IPS DF 19.7 (cell line): Measurements from ENCODE around the gene PLXNA2.

ENCODE experiments used
- DNase-seq: peaks from one replicate; pipeline ENCODE4 v3.0.0-alpha.2; 2013; ENCODE audit warnings: low read depth, low spot score

The PLXNA2 gene

GRCh38 chr1:208068407-208068806 lies 175.8 kb downstream of the PLXNA2 start:
- no peak for DNase-seq

DNA sequence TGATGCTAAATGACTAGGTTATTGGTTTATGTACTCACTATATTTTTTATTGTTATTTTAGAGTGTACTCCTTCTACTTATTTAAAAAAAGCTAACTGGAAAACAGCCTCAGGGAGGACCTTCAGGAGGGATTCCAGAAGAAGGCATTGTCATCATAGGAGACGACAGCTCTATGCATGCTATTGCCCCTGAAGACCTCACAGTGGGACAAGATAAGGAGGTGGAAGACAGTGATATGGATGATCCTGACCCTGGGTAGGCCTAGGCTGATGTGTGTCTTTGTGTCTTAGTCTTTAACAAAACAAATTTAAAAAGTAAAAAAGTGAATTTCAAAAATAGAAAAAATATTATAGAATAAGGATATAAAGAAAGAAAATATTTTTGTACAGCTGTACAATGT lies 177.6 kb downstream of the PLXNA2 start:
- no peak for DNase-seq

GRCh38 chr1:208065862-208066261 lies 178.3 kb downstream of the PLXNA2 start:
- no peak for DNase-seq

DNA sequence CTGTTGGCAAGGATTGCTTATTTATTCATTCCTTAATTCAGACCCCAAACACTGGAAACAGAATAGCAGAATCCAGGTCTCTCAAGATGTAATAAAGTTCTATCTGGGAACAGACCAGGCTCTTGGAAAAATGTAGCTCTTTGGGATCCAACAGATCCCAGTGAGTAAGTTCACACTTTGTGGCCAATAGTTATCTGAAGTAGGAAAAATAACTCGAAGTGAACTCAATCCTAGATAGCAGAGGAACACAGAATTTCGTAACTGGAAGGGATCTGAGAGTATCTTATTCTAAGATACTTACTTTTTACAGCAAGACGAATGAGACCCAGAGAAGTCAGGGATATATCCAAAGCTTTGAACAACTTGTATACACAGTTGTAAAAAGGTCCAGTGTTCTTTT lies 182.6 kb downstream of the PLXNA2 start:
- no peak for DNase-seq

DNA sequence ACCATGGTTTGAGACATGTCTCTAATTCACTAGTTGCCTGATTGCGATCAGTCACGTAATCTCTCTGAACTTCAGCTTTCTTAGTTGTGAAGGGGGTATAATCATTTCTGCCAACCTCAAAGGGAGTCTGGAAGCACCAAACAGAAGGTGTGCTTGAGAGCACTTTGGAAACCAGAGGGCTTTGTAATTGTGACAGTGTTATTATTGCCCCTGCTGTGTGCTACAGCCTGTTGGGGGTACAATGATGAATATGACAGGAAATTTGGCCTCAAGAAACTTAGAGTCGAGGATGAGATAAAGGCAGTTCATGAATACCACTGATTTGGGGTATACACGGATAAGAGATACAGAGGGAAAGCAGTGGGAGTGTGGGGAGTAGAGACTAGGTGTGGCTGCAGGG lies 183.1 kb downstream of the PLXNA2 start:
- no peak for DNase-seq

DNA sequence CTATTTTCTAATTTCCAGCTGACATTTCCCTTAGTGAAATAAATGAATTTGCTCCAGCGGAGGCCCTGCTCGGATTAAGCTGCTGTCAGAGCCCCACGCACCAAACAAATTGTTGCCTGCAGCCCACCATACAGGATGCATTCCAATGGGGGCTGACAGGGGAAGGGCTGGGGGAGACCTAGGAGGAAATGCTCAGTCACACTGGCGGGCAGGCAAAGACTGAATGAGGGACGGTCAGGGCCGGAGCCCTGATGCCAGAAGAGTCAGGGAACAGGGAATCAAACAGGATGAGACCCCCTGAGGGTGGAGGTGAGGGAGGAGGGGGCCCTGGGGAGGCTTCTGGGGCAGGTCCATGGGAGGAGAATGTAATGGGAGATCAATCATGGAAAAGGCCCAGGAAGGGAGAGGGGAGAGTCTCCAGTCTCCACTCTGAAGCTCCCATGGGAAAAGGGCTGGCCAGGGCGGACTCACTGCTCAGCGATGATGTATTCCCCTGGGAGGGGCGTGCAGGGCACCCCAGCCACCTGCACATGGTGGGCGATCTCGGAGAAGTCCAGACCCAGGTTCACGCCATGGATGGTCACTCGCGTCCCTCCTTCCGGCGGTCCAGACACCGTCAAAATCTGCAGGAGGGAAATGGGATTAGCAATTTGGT lies 183.8 kb downstream of the PLXNA2 start:
- DNase-seq: no peak

- DNase-seq: no peak
Observed at GRCh38 chr1:208059409-208060001, 184.7 kb downstream of the PLXNA2 start.

- no peak for DNase-seq
Observed at GRCh38 chr1:208058756-208059155, 185.4 kb downstream of the PLXNA2 start.

DNA sequence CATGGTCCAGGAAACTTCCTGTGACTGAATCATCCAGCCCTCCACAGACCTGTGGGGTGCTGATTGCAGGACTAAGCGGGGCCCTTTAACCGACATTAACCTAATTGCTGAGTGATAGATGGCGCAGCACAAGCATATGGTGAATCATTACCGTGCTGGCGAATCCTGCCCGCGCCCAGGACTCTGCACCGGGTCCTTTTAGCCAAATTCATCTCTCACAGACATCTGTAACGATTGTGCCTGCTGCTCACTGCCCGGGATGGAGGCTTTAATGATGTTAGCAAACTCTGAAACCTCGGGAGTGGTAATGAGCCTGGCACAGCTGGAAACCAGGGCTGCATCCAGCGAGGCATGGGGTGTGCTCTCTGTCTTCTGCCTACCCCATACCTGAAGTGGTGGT lies 185.9 kb downstream of the PLXNA2 start:
- no peak for DNase-seq

DNA sequence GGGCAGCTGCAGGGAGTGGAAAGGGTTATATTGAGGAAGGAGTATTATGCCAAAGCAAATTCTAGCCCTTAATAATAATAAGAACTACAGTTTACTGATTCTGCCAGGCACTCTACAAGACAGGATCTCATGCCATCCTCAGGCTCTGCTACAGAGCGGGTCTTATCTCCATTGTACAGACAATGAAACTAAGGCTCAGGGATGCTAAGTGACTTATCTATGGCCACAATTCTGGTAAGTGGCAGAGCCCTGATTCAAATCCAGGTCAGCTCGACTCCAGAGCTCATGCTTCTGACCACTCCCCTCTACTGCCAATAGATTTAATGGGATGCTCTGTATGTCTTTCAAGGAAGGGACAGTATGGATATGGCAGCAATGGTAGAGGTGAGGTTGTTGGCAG lies 187.1 kb downstream of the PLXNA2 start:
- DNase-seq: no peak

- DNase-seq: no peak
Observed at GRCh38 chr1:208055535-208055934, 188.6 kb downstream of the PLXNA2 start.

GRCh38 chr1:208054911-208055379 lies 189.2 kb downstream of the PLXNA2 start:
- no peak for DNase-seq

DNA sequence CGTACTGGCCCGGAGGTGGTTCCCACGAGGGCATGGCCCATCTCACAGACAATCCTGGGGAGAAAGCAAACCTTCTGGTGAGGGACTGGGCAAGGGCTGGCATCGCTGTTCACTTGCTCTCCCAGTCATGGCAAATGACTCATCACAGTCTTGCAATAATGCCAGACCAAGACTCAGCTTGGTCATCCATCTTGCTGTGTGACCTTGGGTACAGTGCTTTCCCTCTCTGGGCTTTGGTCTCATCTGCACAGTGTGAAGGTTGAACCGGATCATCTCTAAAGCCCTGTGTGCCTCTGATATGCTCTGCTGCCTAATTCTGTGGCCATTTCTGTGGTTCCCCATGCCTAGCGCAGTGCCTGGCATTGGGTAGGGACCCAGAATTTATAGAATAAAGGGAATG lies 189.7 kb downstream of the PLXNA2 start:
- no peak for DNase-seq

DNA sequence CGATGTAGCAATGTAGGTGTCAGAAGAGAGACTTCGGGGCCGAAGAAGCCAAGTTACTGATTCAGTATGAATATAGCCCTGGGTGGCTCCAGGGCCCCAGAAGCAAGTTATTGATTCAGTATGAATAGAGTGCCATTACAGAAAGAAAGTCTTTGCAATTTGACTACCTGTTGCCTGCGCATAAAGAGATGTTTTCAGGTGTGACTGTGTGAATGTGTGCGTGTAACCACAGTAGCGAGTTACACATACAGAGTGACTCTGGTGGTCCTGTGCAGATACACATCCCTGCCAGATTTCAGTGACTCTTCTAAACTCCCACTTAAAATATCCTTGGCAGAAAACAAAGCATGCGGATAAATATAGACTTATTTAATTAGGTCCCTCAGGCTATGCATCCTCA lies 190.5 kb downstream of the PLXNA2 start:
- DNase-seq: no peak

- DNase-seq: no peak
Observed at GRCh38 chr1:208052926-208053407, 191.2 kb downstream of the PLXNA2 start.

DNA sequence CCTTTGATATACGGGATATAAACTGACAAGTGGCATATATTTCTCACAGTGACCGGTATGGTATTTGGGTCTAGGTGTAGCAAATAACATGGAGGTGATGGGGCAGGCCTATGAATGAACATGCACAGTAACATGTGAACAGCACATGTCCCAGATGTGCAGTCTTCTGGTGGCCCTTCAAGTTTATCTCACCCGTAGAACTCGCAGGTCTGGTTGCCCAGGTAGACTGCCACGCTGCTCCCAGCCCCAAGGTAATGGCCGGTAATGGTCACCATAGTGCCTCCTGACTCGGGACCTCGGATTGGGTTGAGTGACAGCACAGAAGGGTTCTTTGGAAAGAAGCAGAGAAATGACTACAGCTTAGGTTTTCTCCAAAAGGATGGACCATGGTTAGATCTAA lies 192.0 kb downstream of the PLXNA2 start:
- no peak for DNase-seq

GRCh38 chr1:208051651-208052050 lies 192.5 kb downstream of the PLXNA2 start:
- no peak for DNase-seq

DNA sequence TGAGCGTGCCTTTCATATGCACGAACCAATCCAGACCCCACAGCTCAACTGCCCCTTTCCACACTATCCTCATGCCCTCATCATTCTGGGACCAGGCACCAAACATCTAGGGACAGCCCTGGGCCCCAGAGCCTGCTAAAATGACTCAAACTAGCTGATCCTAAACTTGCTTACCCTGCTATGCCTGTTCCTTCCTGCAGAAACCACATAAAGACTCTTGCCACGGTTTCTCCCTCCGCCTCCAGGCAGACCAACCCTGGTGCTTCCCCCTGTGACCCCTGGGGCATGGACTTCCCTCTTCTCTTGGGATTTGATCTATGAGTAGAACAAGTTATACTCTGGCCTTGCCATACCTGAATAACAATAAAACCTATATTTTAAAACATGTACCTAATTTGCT lies 195.3 kb downstream of the PLXNA2 start:
- no peak for DNase-seq

DNA sequence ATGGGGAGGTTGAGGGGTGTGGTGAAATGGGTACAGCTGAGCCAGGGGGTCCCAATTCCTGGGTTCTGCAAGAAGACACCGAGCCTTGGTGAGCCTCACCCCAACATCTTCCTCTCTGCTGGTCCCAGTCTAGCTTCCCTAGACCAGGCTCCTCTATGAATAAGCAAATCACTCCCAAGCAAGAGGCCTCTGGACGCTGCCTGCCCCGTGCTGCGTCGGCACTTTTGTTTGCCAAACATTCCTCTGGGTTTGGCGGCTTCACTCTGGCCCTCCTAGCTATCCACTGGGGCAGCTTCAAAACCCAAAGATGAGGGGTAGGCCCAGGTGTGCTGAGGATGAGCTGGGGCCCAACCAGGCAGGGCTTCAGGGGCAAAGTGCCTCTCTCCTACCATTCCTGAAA lies 196.2 kb downstream of the PLXNA2 start:
- no peak for DNase-seq

DNA sequence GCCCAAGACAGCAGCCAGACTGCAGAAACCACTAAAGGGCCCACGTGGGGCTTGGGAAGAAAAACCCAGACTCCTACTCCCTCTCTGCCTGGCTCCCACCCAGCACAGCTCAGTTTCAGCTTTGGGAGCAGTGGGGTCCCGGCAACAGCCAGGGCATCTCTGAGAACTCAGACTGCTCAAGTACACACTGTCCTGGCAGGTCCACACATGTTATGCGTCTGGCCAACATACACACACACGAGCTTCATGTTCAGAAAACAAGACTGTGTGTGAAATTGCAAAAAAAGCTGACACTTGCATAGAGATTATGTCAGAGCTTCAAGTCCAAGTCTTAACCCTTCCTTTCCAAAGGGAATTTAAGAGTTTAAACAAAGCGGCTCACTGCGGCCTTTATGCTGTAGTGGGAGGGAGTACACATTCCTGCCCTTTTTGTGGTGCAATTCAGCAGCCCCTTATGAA lies 196.7 kb downstream of the PLXNA2 start:
- no peak for DNase-seq

GRCh38 chr1:208045463-208046260 lies 198.5 kb downstream of the PLXNA2 start:
- no peak for DNase-seq

- no peak for DNase-seq
Observed at GRCh38 chr1:208044589-208045462, 199.4 kb downstream of the PLXNA2 start.
